Common myeloid progenitor, CD34-positive (primary cell): Measurements from ENCODE around the gene SHISAL1.

Experiments
- CTCF ChIA-PET: fragments of 350-600 bp; sonication (Branson Sonifier 250); formaldehyde crosslinking; loops from one replicate; lab custom pipeline; 2021; ENCODE audit warnings: antibody characterized with exemption; lab: Charles Lee
- POLR2A ChIA-PET: fragments of 350-600 bp; sonication (Branson Sonifier 250); formaldehyde crosslinking; loops from one replicate; lab custom pipeline; 2021; ENCODE audit warnings: antibody characterized with exemption; lab: Charles Lee
- DNase-seq, 3 donors: peaks; one replicate each; pipeline versions ENCODE4 v3.0.0 to v3.0.0-alpha.2; 2013
- H3K27ac ChIP-seq, 2 experiments: 1 replicate in 1 of 2; 2 replicates in 1 of 2; pipeline ENCODE4 v1.7.0; 2013; ENCODE audit warnings: inconsistent platforms in 2 of 2, low read length in 2 of 2, mild to moderate bottlenecking in 2 of 2, low read depth in 1 of 2, moderate library complexity in 1 of 2; ENCODE audit not compliant: severe bottlenecking in 2 of 2, insufficient read depth in 1 of 2, poor library complexity in 1 of 2
- H3K27me3 ChIP-seq, 5 experiments: replicated peaks in 2 of 5; 1 replicate in 3 of 5; 2 replicates in 2 of 5; pipeline versions ENCODE4 v1.6.1 to v1.7.0; 2013; ENCODE audit warnings: low read length in 4 of 5, mild to moderate bottlenecking in 2 of 5, moderate library complexity in 2 of 5, inconsistent platforms in 1 of 5; ENCODE audit not compliant: insufficient read depth in 5 of 5, control insufficient read depth in 4 of 5
- H3K36me3 ChIP-seq, 4 experiments: 1 replicate in 2 of 4; 2 replicates in 2 of 4; pipeline versions ENCODE4 v1.6.1 to v1.7.0; 2013; ENCODE audit warnings: low read length in 3 of 4, control low read depth in 1 of 4, mild to moderate bottlenecking in 1 of 4; ENCODE audit not compliant: control insufficient read depth in 4 of 4, insufficient read depth in 4 of 4
- H3K4me1 ChIP-seq, 4 experiments: 1 replicate in 3 of 4; 2 replicates in 1 of 4; pipeline versions ENCODE4 v1.6.1 to v1.7.1; 2013; ENCODE audit warnings: low read length in 3 of 4, mild to moderate bottlenecking in 3 of 4, control low read depth in 1 of 4, inconsistent platforms in 1 of 4, moderate library complexity in 1 of 4; ENCODE audit not compliant: control insufficient read depth in 4 of 4, insufficient read depth in 4 of 4; ENCODE audit errors: control extremely low read depth in 1 of 4
- H3K4me3 ChIP-seq, 7 experiments: 1 replicate in 4 of 7; 2 replicates in 3 of 7; pipeline versions ENCODE4 v1.5.1 to v1.7.0; 2013; ENCODE audit warnings: mild to moderate bottlenecking in 7 of 7, low read length in 6 of 7, moderate library complexity in 6 of 7, inconsistent platforms in 2 of 7, low read depth in 2 of 7, control low read depth in 1 of 7; ENCODE audit not compliant: insufficient read depth in 4 of 7, control insufficient read depth in 1 of 7; ENCODE audit errors: extremely low read depth in 1 of 7
- H3K9me3 ChIP-seq, 5 experiments: 1 replicate in 4 of 5; 2 replicates in 1 of 5; pipeline versions ENCODE4 v1.6.1 to v1.7.1; 2013; ENCODE audit warnings: low read length in 4 of 5, mild to moderate bottlenecking in 2 of 5, inconsistent platforms in 1 of 5, low read depth in 1 of 5, moderate library complexity in 1 of 5; ENCODE audit not compliant: control insufficient read depth in 4 of 5, insufficient read depth in 2 of 5; ENCODE audit errors: control extremely low read depth in 1 of 5
- WGBS: methylation state at CpG from one replicate; pipeline ENCODE4 v1.1.5; 2013; ENCODE audit not compliant: insufficient coverage; 5-methylcytosine and 5-hydroxymethylcytosine counted together

SHISAL1 gene

GRCh38 chr22:44268431-44269116 lies 44.2 kb downstream of the SHISAL1 start:
- DNase-seq: no peak
- H3K4me3 ChIP-seq: no peak overlapping the region
- H3K4me1 ChIP-seq: no peaks in the 10 kb centered on the region
- no peak overlapping the region for H3K27ac ChIP-seq
- ChIA-PET POLR2A (no interaction called here), CTCF (no interaction called here)
- H3K27me3 ChIP-seq: peaks cover 0 to 4% (median 0%) of the 10 kb centered on the region in 5 experiments
- no peaks in the 10 kb centered on the region for H3K36me3 ChIP-seq
- 92% methylated on average over 13 of the region's 18 CpGs for WGBS
- peaks cover 0 to 1% (median 0%) of the 10 kb centered on the region in 5 experiments for H3K9me3 ChIP-seq

GRCh38 chr22:44267856-44268255 lies 44.9 kb downstream of the SHISAL1 start:
- DNase-seq: no peak
- Histone ChIP-seq H3K27ac (no peak overlapping the region), H3K4me3 (no peak overlapping the region), H3K4me1 (no peaks in the 10 kb centered on the region), H3K36me3 (no peaks in the 10 kb centered on the region), H3K27me3 (peaks cover 0 to 4% (median 0%) of the 10 kb centered on the region in 5 experiments), H3K9me3 (peaks cover 0 to 1% (median 0%) of the 10 kb centered on the region in 5 experiments)
- POLR2A ChIA-PET: no interaction called here
- 88% methylated on average over 4 of the region's 5 CpGs for WGBS
- CTCF ChIA-PET: no interaction called here

GRCh38 chr22:44266796-44267760 lies 45.7 kb downstream of the SHISAL1 start:
- peak in 1 of 3 donors; percentile 2 for DNase-seq
- Histone ChIP-seq H3K36me3 (no peaks in the 10 kb centered on the region), H3K4me3 (no peak overlapping the region), H3K27ac (no peak overlapping the region), H3K27me3 (peaks cover 0 to 4% (median 0%) of the 10 kb centered on the region in 5 experiments), H3K4me1 (no peaks in the 10 kb centered on the region), H3K9me3 (peaks cover 0 to 1% (median 0%) of the 10 kb centered on the region in 5 experiments)
- ChIA-PET POLR2A (no interaction called here), CTCF (interaction anchor here (0.6 kb wide), 1 partner anchor 290 kb away, joined by 3 read pairs; no protein-coding TSS in a partner anchor)
- WGBS: 87% methylated on average over 23 of the region's 26 CpGs

GRCh38 chr22:44263547-44263946 lies 49.2 kb downstream of the SHISAL1 start:
- peaks cover 0 to 1% (median 0%) of the 10 kb centered on the region in 5 experiments for H3K9me3 ChIP-seq
- H3K36me3 ChIP-seq: no peaks in the 10 kb centered on the region
- H3K27ac ChIP-seq: no peak overlapping the region
- peaks cover 0 to 2% (median 0%) of the 10 kb centered on the region in 4 experiments for H3K4me1 ChIP-seq
- no peak overlapping the region for H3K4me3 ChIP-seq
- DNase-seq: no peak
- 99% methylated on average over 6 of the region's 6 CpGs for WGBS
- H3K27me3 ChIP-seq: peaks cover 0 to 4% (median 0%) of the 10 kb centered on the region in 5 experiments
- POLR2A ChIA-PET: no interaction called here
- CTCF ChIA-PET: interaction anchor here (0.5 kb wide), 1 partner anchor 22 kb away, joined by 4 read pairs; no protein-coding TSS in a partner anchor

- Histone ChIP-seq H3K4me3 (no peak overlapping the region), H3K9me3 (peaks cover 0 to 1% (median 0%) of the 10 kb centered on the region in 5 experiments), H3K4me1 (peaks cover 0 to 2% (median 0%) of the 10 kb centered on the region in 4 experiments), H3K27me3 (peaks cover 0 to 8% (median 0%) of the 10 kb centered on the region in 5 experiments), H3K36me3 (no peaks in the 10 kb centered on the region), H3K27ac (no peak overlapping the region)
- peak; percentile 2 to 32 (median 16) for DNase-seq
- CTCF ChIA-PET: interaction anchor here (0.9 to 1.2 kb wide), 2 partner anchors 9 to 17 kb away, joined by 3 read pairs; no protein-coding TSS in a partner anchor
- POLR2A ChIA-PET: no interaction called here
- 93% methylated on average over 12 of the region's 12 CpGs for WGBS
Measured at GRCh38 chr22:44261861-44262595, 50.7 kb downstream of the SHISAL1 start.

GRCh38 chr22:44261164-44261860 lies 51.4 kb downstream of the SHISAL1 start:
- ChIA-PET POLR2A (no interaction called here), CTCF (interaction anchor here (0.9 to 1.2 kb wide), 2 partner anchors 10 to 18 kb away, joined by 3 read pairs; no protein-coding TSS in a partner anchor)
- Histone ChIP-seq H3K27ac (no peak overlapping the region), H3K36me3 (no peaks in the 10 kb centered on the region), H3K27me3 (peaks cover 0 to 15% (median 0%) of the 10 kb centered on the region in 5 experiments), H3K4me1 (peaks cover 0 to 2% (median 0%) of the 10 kb centered on the region in 4 experiments), H3K4me3 (no peak overlapping the region), H3K9me3 (peaks cover 0 to 1% (median 0%) of the 10 kb centered on the region in 5 experiments)
- WGBS: 76% methylated on average over 14 of the region's 14 CpGs
- DNase-seq: no peak
